Uterus (tissue), 4 donors: ENCODE data around the gene SLC25A47. TPM values are rescaled to one million over a fixed set of nuclear protein-coding genes. Genes with fewer than 3 reads are reported as not detected.

Experiments used
- DNase-seq, 2 donors: peaks; one replicate each; pipeline ENCODE4 v3.0.0-alpha.2; 2019 to 2020
- H3K27ac ChIP-seq, 2 donors: fragments of 200-600 bp; sonication (generic); 1 replicate in 1 of 2; 2 replicates in 1 of 2; pipeline ENCODE4 v1.5.1; 2016 to 2018
- H3K27me3 ChIP-seq, 2 donors: fragments of 200-600 bp; sonication (generic); one replicate each; pipeline ENCODE4 v1.5.1; 2018 to 2019; ENCODE audit warnings: control low read depth in 1 of 2
- H3K36me3 ChIP-seq, 2 donors: fragments of 200-600 bp; sonication (generic); one replicate each; pipeline ENCODE4 v1.5.1; 2019; ENCODE audit warnings: control low read depth in 1 of 2
- H3K4me1 ChIP-seq, 2 donors: fragments of 200-600 bp; sonication (generic); one replicate each; pipeline ENCODE4 v1.5.1; 2018 to 2019; ENCODE audit warnings: control low read depth in 1 of 2
- H3K4me3 ChIP-seq, 2 donors: fragments of 200-600 bp; sonication (generic); 1 replicate in 1 of 2; 2 replicates in 1 of 2; pipeline ENCODE4 v1.5.1; 2018 to 2019; ENCODE audit warnings: mild to moderate bottlenecking in 1 of 2
- H3K9me3 ChIP-seq, 2 donors: fragments of 200-600 bp; sonication (generic); one replicate each; pipeline ENCODE4 v1.5.1; 2019; ENCODE audit warnings: control low read depth in 1 of 2
- CTCF ChIP-seq, 4 experiments: fragments of 200-600 bp in 2 of 4; fragments of 450-650 bp in 2 of 4; sonication (generic) in 2 of 4; IDR thresholded peaks; one replicate each; pipeline ENCODE4 v1.5.1; 2016 to 2019; ENCODE audit warnings: antibody characterized with exemption in 4 of 4, mild to moderate bottlenecking in 2 of 4, moderate library complexity in 1 of 4
- POLR2A ChIP-seq, 2 donors: fragments of 450-650 bp; IDR thresholded peaks; one replicate each; pipeline ENCODE4 v1.6.1; 2016; ENCODE audit warnings: antibody characterized with exemption in 2 of 2, mild to moderate bottlenecking in 1 of 2, moderate library complexity in 1 of 2
- intact Hi-C: fragments of 100-400 bp; cut with DNase I; formaldehyde crosslinking; loops from one replicate; pipeline ENCODE4 v1.15.1; 2023; ENCODE audit warnings: low total_unique reads
- total RNA-seq, 4 donors: library from RNA; depleted of rRNA in 3 of 4; stranded (reverse); fragments of >200 nt in 3 of 4; gene quantifications; one replicate each; pipeline versions ENCODE4 v1.1.0 to v1.2.4, GENCODE V29; 2014 to 2023
- donor health status: DM: yes; HTN: yes; CAD: no.

Gene SLC25A47
- total RNA-seq, 4 donors from 2014 or later: not detected

GRCh38 chr14:100313464-100314230, 9.5 kb upstream of the SLC25A47 start:
- Histone ChIP-seq H3K36me3 (no peaks in the 10 kb centered on the region), H3K4me3 (no peak overlapping the region), H3K4me1 (no peaks in the 10 kb centered on the region), H3K27ac (no peak overlapping the region), H3K9me3 (no peaks in the 10 kb centered on the region), H3K27me3 (no peaks in the 10 kb centered on the region)
- TF ChIP-seq POLR2A (IDR thresholded peaks at IDR 0.05) (no peak), CTCF (IDR thresholded peaks at IDR 0.05) (no peak)
- DNase-seq: no peak
- intact Hi-C loops: no loop called here

GRCh38 chr14:100314724-100315123, 8.4 kb upstream of the SLC25A47 start:
- Histone ChIP-seq H3K4me1 (no peaks in the 10 kb centered on the region), H3K27me3 (no peaks in the 10 kb centered on the region), H3K9me3 (no peaks in the 10 kb centered on the region), H3K4me3 (no peak overlapping the region), H3K36me3 (no peaks in the 10 kb centered on the region), H3K27ac (no peak overlapping the region)
- no peak for DNase-seq
- no peak for TF ChIP-seq CTCF (IDR thresholded peaks at IDR 0.05)
- TF ChIP-seq POLR2A (IDR thresholded peaks at IDR 0.05): no peak
- intact Hi-C loops: no loop called here

GRCh38 chr14:100317389-100317788, 5.8 kb upstream of the SLC25A47 start:
- intact Hi-C loops: no loop called here
- H3K27me3 ChIP-seq: no peaks in the 10 kb centered on the region
- no peak overlapping the region for H3K27ac ChIP-seq
- DNase-seq: no peak
- no peaks in the 10 kb centered on the region for H3K36me3 ChIP-seq
- TF ChIP-seq POLR2A (IDR thresholded peaks at IDR 0.05): no peak
- TF ChIP-seq CTCF (IDR thresholded peaks at IDR 0.05): no peak
- H3K4me3 ChIP-seq: no peak overlapping the region
- no peaks in the 10 kb centered on the region for H3K4me1 ChIP-seq
- no peaks in the 10 kb centered on the region for H3K9me3 ChIP-seq

GRCh38 chr14:100317912-100318808, 5.0 kb upstream of the SLC25A47 start:
- peak overlapping the region; percentile 24 to 40 for H3K4me3 ChIP-seq
- intact Hi-C loops: no loop called here
- no peaks in the 10 kb centered on the region for H3K9me3 ChIP-seq
- H3K4me1 ChIP-seq: no peaks in the 10 kb centered on the region
- TF ChIP-seq CTCF (IDR thresholded peaks at IDR 0.05) (peak; percentile 84 to 93 (median 88)), POLR2A (IDR thresholded peaks at IDR 0.05) (no peak)
- H3K27ac ChIP-seq: peak overlapping the region; percentile 3 to 55
- DNase-seq: peak; percentile 62 to 76
- no peaks in the 10 kb centered on the region for H3K27me3 ChIP-seq
- H3K36me3 ChIP-seq: no peaks in the 10 kb centered on the region
